Occipital lobe (tissue), 2 donors: Measurements from ENCODE around the gene DGKQ. TPM values are rescaled to one million over a fixed set of nuclear protein-coding genes. Genes with fewer than 3 reads are reported as not detected.

ENCODE experiments used
- DNase-seq: peaks from one replicate; lab custom pipeline; 2025; lab: John Stamatoyannopoulos, UW
- total RNA-seq: library from RNA; depleted of rRNA; stranded (reverse); fragments of >200 nt; gene quantifications from one replicate; pipeline ENCODE4 v1.2.3, GENCODE V29; 2014

The DGKQ gene
- total RNA-seq, 1 donor from 2014 or later, result 6.7 TPM

GRCh38 chr4:995311-996026 lies 22.1 kb upstream of the DGKQ start:
- no peak for DNase-seq

- DNase-seq, result no peak
Measured at GRCh38 chr4:993111-994029, 20.0 kb upstream of the DGKQ start, which contains the start of gene SLC26A1. TSS of gene SLC26A1 (minus strand) at chr4:993404. CDS start at chr4:991703, 1,701 bp downstream.

- DNase-seq, result no peak
Measured at GRCh38 chr4:992297-993110, 19.1 kb upstream of the DGKQ start.

- DNase-seq, result no peak
Measured at GRCh38 chr4:991451-992296, 18.3 kb upstream of the DGKQ start.

GRCh38 chr4:990746-991367 lies 17.5 kb upstream of the DGKQ start:
- DNase-seq, result no peak

- DNase-seq, result no peak
Measured at GRCh38 chr4:989722-990471, 16.5 kb upstream of the DGKQ start.

- DNase-seq, result no peak
Measured at GRCh38 chr4:988726-989721, 15.7 kb upstream of the DGKQ start.

GRCh38 chr4:987624-988513 lies 14.5 kb upstream of the DGKQ start:
- DNase-seq, result no peak

GRCh38 chr4:986879-987623 lies 13.7 kb upstream of the DGKQ start, which contains the start of gene IDUA:
TSS of gene IDUA (plus strand) at chr4:987044. CDS start at chr4:987085, 41 bp downstream.
- peak; percentile 82 for DNase-seq

GRCh38 chr4:986428-986878 lies 13.1 kb upstream of the DGKQ start:
- DNase-seq, result no peak

GRCh38 chr4:985123-985830 lies 11.9 kb upstream of the DGKQ start:
- DNase-seq, result no peak

GRCh38 chr4:984336-985054 lies 11.1 kb upstream of the DGKQ start:
- DNase-seq, result no peak

GRCh38 chr4:982814-983213 lies 9.4 kb upstream of the DGKQ start:
- DNase-seq, result no peak

- DNase-seq, result no peak
Measured at GRCh38 chr4:982291-982690, 8.9 kb upstream of the DGKQ start.
